LNCaP clone FGC (cell line): ENCODE data around the gene ADGRB2.

Experiments used
- DNase-seq: peaks from one replicate; pipeline ENCODE4 v3.0.0-alpha.2; 2011; ENCODE audit warnings: low read depth
- H3K4me3 ChIP-seq: 2 replicates; pipeline ENCODE4 v1.5.1; 2011; ENCODE audit warnings: mild to moderate bottlenecking, low read depth, low read length, control low read depth
- TF ChIP-seq, protein P1 (sequence below): IDR thresholded peaks from 2 replicates; pipeline ENCODE4 v1.5.1; 2012; ENCODE audit warnings: mild to moderate bottlenecking; ENCODE audit not compliant: control insufficient read depth, insufficient read depth; ENCODE audit errors: extremely low read depth

ADGRB2 gene

GRCh38 chr1:31790140-31790539 is 26.0 kb upstream of the ADGRB2 start:
- TF ChIP-seq, protein P1, sequence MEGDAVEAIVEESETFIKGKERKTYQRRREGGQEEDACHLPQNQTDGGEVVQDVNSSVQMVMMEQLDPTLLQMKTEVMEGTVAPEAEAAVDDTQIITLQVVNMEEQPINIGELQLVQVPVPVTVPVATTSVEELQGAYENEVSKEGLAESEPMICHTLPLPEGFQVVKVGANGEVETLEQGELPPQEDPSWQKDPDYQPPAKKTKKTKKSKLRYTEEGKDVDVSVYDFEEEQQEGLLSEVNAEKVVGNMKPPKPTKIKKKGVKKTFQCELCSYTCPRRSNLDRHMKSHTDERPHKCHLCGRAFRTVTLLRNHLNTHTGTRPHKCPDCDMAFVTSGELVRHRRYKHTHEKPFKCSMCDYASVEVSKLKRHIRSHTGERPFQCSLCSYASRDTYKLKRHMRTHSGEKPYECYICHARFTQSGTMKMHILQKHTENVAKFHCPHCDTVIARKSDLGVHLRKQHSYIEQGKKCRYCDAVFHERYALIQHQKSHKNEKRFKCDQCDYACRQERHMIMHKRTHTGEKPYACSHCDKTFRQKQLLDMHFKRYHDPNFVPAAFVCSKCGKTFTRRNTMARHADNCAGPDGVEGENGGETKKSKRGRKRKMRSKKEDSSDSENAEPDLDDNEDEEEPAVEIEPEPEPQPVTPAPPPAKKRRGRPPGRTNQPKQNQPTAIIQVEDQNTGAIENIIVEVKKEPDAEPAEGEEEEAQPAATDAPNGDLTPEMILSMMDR: no peak
- no peak for DNase-seq
- no peak overlapping the region for H3K4me3 ChIP-seq

- peak; percentile 38 for DNase-seq
- TF ChIP-seq, protein P1: peak; percentile 99
- peak overlapping the region; percentile 58 for H3K4me3 ChIP-seq
Observed at GRCh38 chr1:31789259-31790065, 25.3 kb upstream of the ADGRB2 start.

- peak; percentile 38 for DNase-seq
- peak overlapping the region; percentile 58 for H3K4me3 ChIP-seq
- TF ChIP-seq, protein P1: no peak
Observed at GRCh38 chr1:31788825-31789256, 24.7 kb upstream of the ADGRB2 start.

DNA sequence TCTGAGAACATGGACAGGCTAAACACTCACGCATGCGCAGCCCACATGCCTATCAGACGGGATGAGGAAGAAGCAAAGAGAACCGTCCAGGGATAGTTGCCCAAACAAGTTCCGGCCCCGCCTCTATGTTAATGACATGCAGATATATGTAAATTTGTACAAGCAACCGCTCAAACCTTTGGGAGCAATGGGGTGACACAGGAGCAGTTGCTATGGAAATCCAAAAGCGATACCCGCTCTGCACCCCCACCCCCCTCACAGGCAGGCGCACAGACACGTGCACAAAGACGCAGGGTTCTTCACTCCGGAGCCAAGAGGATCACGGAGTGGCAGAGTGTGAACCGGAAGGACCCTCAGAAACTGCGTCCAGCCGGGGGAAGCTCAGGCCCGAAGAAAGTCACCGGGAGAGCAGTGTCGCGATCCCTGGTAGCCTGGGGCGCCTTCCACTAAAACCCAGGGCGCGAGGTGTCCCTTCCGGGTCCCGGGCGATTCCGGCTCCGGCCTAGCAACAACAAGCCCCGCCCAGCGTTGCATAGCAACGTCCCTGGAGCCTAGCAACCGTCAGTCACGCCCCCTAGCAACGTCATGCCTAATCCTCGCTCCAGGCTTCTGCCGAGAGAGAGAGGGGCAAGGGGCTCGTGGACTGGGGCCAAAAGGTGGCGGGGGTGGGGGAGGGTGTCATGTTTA is 24.1 kb upstream of the ADGRB2 start:
- TF ChIP-seq, protein P1: no peak
- DNase-seq: peak; percentile 90
- peak overlapping the region; percentile 58 for H3K4me3 ChIP-seq

- TF ChIP-seq, protein P1: no peak
- no peak for DNase-seq
- H3K4me3 ChIP-seq: peak overlapping the region; percentile 58
Observed at GRCh38 chr1:31787786-31788137, 23.6 kb upstream of the ADGRB2 start.

DNA sequence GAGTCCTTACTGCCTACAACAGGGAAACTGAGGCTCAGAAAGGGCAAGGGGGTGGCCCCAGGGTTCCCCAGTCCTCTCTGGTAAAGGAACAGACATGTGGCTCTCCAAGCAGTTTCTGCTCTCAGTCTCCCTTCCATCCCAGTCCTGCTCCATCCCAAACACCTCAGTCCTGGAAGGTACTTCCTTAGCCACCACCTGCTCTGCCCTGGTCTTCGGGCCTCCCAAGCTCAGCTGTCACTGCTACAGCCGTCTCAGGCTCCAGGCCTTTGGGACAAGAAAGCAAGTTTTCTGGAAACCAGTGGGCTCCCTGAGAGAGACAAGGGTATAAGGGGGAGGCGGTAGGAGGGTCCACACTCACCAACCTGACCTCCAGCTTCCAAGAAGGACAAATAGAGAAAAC is 23.1 kb upstream of the ADGRB2 start:
- TF ChIP-seq, protein P1: no peak
- DNase-seq: no peak
- no peak overlapping the region for H3K4me3 ChIP-seq
